ENCODE measurements around the gene WDR1. TPM values are rescaled to one million over a fixed set of nuclear protein-coding genes. Genes with fewer than 3 reads are reported as not detected.

WDR1 gene
- total and polyA plus RNA-seq, 10 of the 15 experiments (the other 5 are each of a cell fraction or from before 2014, with no cell fraction given): 28.5 to 397 (median 290) TPM

- SMC1A ChIA-PET (ENCODE audit: uncharacterized antibody, unreplicated experiment): interaction anchor here (0.7 to 1.6 kb wide), 2 partner anchors 10 to 1299 kb away, joined by 3 to 6 read pairs; no protein-coding TSS in a partner anchor
- peak; percentile 42 for TF ChIP-seq POLR2AphosphoS5 (IDR thresholded peaks at IDR 0.05; ENCODE audit: low read length)
- no peak for TF ChIP-seq SUPT20H (IDR thresholded peaks at IDR 0.05; ENCODE audit: borderline replicate concordance, control insufficient read depth, low read depth, low read length)
- TF ChIP-seq SMAD5 (IDR thresholded peaks at IDR 0.05; ENCODE audit: low read depth): 0 out of 2 replicates have a peak, but pooled peaks have one; percentile 20
- ATAC-seq (no peak), FAIRE-seq (no peak), DNase-seq (ENCODE audit: low read depth, low spot score) (no peak)
- H3K79me2 ChIP-seq (ENCODE audit: control insufficient read depth, insufficient read depth, low read length): peaks cover 92% of the 10 kb centered on the region
- H3K9me3 ChIP-seq (replicated peaks; ENCODE audit: control insufficient read depth, insufficient read depth, low read length): no peaks in the 10 kb centered on the region
- H3K9ac ChIP-seq (ENCODE audit: control insufficient read depth, insufficient read depth, low read length): no peak overlapping the region
- H3K36me3 ChIP-seq (ENCODE audit: control insufficient read depth in 2 of 2, insufficient read depth in 2 of 2, low read length in 1 of 2): peaks cover 39 to 41% of the 10 kb centered on the region in 2 experiments
- H3K4me3 ChIP-seq: no peak overlapping the region
- WGBS (ENCODE audit: insufficient coverage, insufficient replicate concordance, low lambda C conversion rate, missing lambda C conversion rate): 72% methylated on average over 6 of the region's 6 CpGs
- peak overlapping the region; percentile 54; the same call in 1 of the 2 replicates for H3K4me2 ChIP-seq (ENCODE audit: control insufficient read depth, insufficient read depth)
- H4K20me1 ChIP-seq (ENCODE audit: control insufficient read depth, insufficient read depth): peaks cover 21% of the 10 kb centered on the region
- POLR2A ChIA-PET: interaction anchor here (0.7 to 1.3 kb wide), 3 partner anchors 10 to 16 kb away, joined by 3 read pairs; no protein-coding TSS in a partner anchor
- H3K27ac ChIP-seq (ENCODE audit: control insufficient read depth, insufficient read depth): no peak overlapping the region
- peaks cover 9% of the 10 kb centered on the region; the same call in 1 of the 2 replicates for H3K4me1 ChIP-seq (ENCODE audit: control insufficient read depth, insufficient read depth, low read length)
- intact Hi-C loops (cut with micrococcal nuclease; ENCODE audit: unreplicated experiment): no loop called here
- H3K27me3 ChIP-seq (replicated peaks in 1 of 2; ENCODE audit: control insufficient read depth in 2 of 2, insufficient read depth in 2 of 2, low read length in 1 of 2): no peaks in the 10 kb centered on the region
- H2AFZ ChIP-seq (ENCODE audit: control insufficient read depth, low read depth, low read length): no peak overlapping the region
- RAD21 ChIA-PET (ENCODE audit: unreplicated experiment): interaction anchor here (0.8 to 2.6 kb wide), 2 partner anchors 9 to 22 kb away, joined by 3 to 7 read pairs; no protein-coding TSS in a partner anchor
- no TSS peak for BruUV-seq (replicated peaks)
- in situ Hi-C loops (cut with MboI): no loop called here
- CTCF ChIA-PET: interaction anchor here (0.6 to 0.9 kb wide), 3 partner anchors 9 to 301 kb away, joined by 3 to 6 read pairs (median 3); no protein-coding TSS in a partner anchor
These were observed 8.2 kb downstream of the WDR1 start for GRCh38 chr4:10108391-10108790.

GRCh38 chr4:10107111-10108091 lies 9.2 kb downstream of the WDR1 start:
- RAD21 ChIA-PET (ENCODE audit: unreplicated experiment): interaction anchor here (0.8 to 2.6 kb wide), 3 partner anchors 10 to 23 kb away, joined by 3 to 7 read pairs (median 3); partner anchors contain the start of gene WDR1
- DNase-seq (ENCODE audit: low read depth, low spot score) (no peak), FAIRE-seq (no peak), ATAC-seq (no peak)
- H3K36me3 ChIP-seq (ENCODE audit: control insufficient read depth in 2 of 2, insufficient read depth in 2 of 2, low read length in 1 of 2): peaks cover 40 to 46% of the 10 kb centered on the region in 2 experiments; a peak in 3 of 4 replicates
- intact Hi-C loops (cut with micrococcal nuclease; ENCODE audit: unreplicated experiment): no loop called here
- peaks cover 9% of the 10 kb centered on the region; the same call in 1 of the 2 replicates for H3K4me1 ChIP-seq (ENCODE audit: control insufficient read depth, insufficient read depth, low read length)
- no peaks in the 10 kb centered on the region for H3K9me3 ChIP-seq (replicated peaks; ENCODE audit: control insufficient read depth, insufficient read depth, low read length)
- no peaks in the 10 kb centered on the region for H3K27me3 ChIP-seq (replicated peaks in 1 of 2; ENCODE audit: control insufficient read depth in 2 of 2, insufficient read depth in 2 of 2, low read length in 1 of 2)
- SMC1A ChIA-PET (ENCODE audit: uncharacterized antibody, unreplicated experiment): interaction anchor here (1.1 to 1.6 kb wide), 2 partner anchors 11 to 12 kb away, joined by 3 to 6 read pairs; no protein-coding TSS in a partner anchor
- peak overlapping the region; percentile 27; the same call in 1 of the 2 replicates for H3K4me3 ChIP-seq
- TF ChIP-seq POLR2A (IDR thresholded peaks at IDR 0.05; ENCODE audit: low read depth, low read length) (0 out of 2 replicates have a peak, but pooled peaks have one; percentile 11), TBL1XR1 (IDR thresholded peaks at IDR 0.05; ENCODE audit: low read depth, low read length) (no peak), POLR2AphosphoS5 (IDR thresholded peaks at IDR 0.05; ENCODE audit: low read length) (peak; percentile 10; the same call in 1 of the 2 replicates), POLR2AphosphoS2 (IDR thresholded peaks at IDR 0.05; ENCODE audit: low read depth, low read length) (no peak)
- H3K9ac ChIP-seq (ENCODE audit: control insufficient read depth, insufficient read depth, low read length): no peak overlapping the region
- BruUV-seq (replicated peaks): no TSS peak
- peak overlapping the region; percentile 54 for H3K4me2 ChIP-seq (ENCODE audit: control insufficient read depth, insufficient read depth)
- no peak overlapping the region for H2AFZ ChIP-seq (ENCODE audit: control insufficient read depth, low read depth, low read length)
- POLR2A ChIA-PET: interaction anchor here (1.3 to 3.8 kb wide), 2 partner anchors 10 to 12 kb away, joined by 3 to 18 read pairs; partner anchors contain the start of gene WDR1
- H4K20me1 ChIP-seq (ENCODE audit: control insufficient read depth, insufficient read depth): peaks cover 24% of the 10 kb centered on the region
- peaks cover 83% of the 10 kb centered on the region for H3K79me2 ChIP-seq (ENCODE audit: control insufficient read depth, insufficient read depth, low read length)
- H3K27ac ChIP-seq (ENCODE audit: control insufficient read depth, insufficient read depth): no peak overlapping the region
- in situ Hi-C loops (cut with MboI): no loop called here
- WGBS (ENCODE audit: insufficient coverage, insufficient replicate concordance, low lambda C conversion rate, missing lambda C conversion rate): 69% methylated on average over 19 of the region's 19 CpGs
- CTCF ChIA-PET: interaction anchor here (0.6 to 0.9 kb wide), 3 partner anchors 10 to 300 kb away, joined by 3 to 6 read pairs (median 3); no protein-coding TSS in a partner anchor

Data from GM12878 (cell line).